GM23248 (cell line): ENCODE data around the gene GALNT2. TPM values are rescaled to one million over a fixed set of nuclear protein-coding genes. Genes with fewer than 3 reads are reported as not detected.

ENCODE experiments used
- DNase-seq: peaks from one replicate; pipeline ENCODE4 v3.0.0-alpha.2; 2015
- H2AFZ ChIP-seq: fragments of 200-600 bp; sonication (generic); 2 replicates; pipeline ENCODE4 v1.6.1; 2016; ENCODE audit warnings: antibody characterized with exemption
- H3F3A ChIP-seq: fragments of 200-600 bp; sonication (generic); 2 replicates; pipeline ENCODE4 v1.6.1; 2016; ENCODE audit warnings: mild to moderate bottlenecking, antibody characterized with exemption, mixed run types; ENCODE audit not compliant: insufficient read depth
- H3K27ac ChIP-seq: fragments of 200-600 bp; sonication (generic); 2 replicates; pipeline ENCODE4 v1.5.1; 2016; ENCODE audit warnings: mild to moderate bottlenecking
- H3K27me3 ChIP-seq: fragments of 200-600 bp; sonication (generic); replicated peaks from 2 replicates; pipeline ENCODE4 v1.6.1; 2016; ENCODE audit warnings: mild to moderate bottlenecking; ENCODE audit not compliant: insufficient read depth
- H3K36me3 ChIP-seq: fragments of 200-600 bp; sonication (generic); 2 replicates; pipeline ENCODE4 v1.6.1; 2016; ENCODE audit warnings: low read depth, mild to moderate bottlenecking
- H3K4me1 ChIP-seq: fragments of 200-600 bp; sonication (generic); 2 replicates; pipeline ENCODE4 v1.6.1; 2016; ENCODE audit warnings: mild to moderate bottlenecking; ENCODE audit not compliant: insufficient read depth
- H3K4me2 ChIP-seq: fragments of 200-600 bp; sonication (generic); one replicate; pipeline ENCODE4 v1.6.1; 2016; ENCODE audit warnings: mild to moderate bottlenecking; ENCODE audit not compliant: unreplicated experiment
- H3K4me3 ChIP-seq: fragments of 200-600 bp; sonication (generic); 2 replicates; pipeline ENCODE4 v1.5.1; 2016; ENCODE audit warnings: mild to moderate bottlenecking
- H3K79me2 ChIP-seq: fragments of 200-600 bp; sonication (generic); 2 replicates; pipeline ENCODE4 v1.6.1; 2016; ENCODE audit warnings: mild to moderate bottlenecking; ENCODE audit not compliant: insufficient read depth
- H3K9ac ChIP-seq: fragments of 200-600 bp; sonication (generic); 2 replicates; pipeline ENCODE4 v1.6.1; 2016; ENCODE audit warnings: mild to moderate bottlenecking
- H3K9me2 ChIP-seq: fragments of 200-600 bp; sonication (generic); 2 replicates; pipeline ENCODE4 v1.6.1; 2016; ENCODE audit warnings: mixed run types, mild to moderate bottlenecking, moderate library complexity; ENCODE audit not compliant: insufficient read depth
- H3K9me3 ChIP-seq: fragments of 200-600 bp; sonication (generic); one replicate; pipeline ENCODE4 v1.6.1; 2017; ENCODE audit warnings: low read depth
- H4K20me1 ChIP-seq: fragments of 200-600 bp; sonication (generic); 2 replicates; pipeline ENCODE4 v1.6.0; 2016; ENCODE audit not compliant: insufficient read depth
- EZH2 ChIP-seq: fragments of 200-600 bp; sonication (generic); IDR thresholded peaks from 2 replicates; pipeline ENCODE4 v1.6.1; 2018; ENCODE audit warnings: antibody characterized with exemption, mild to moderate bottlenecking; ENCODE audit not compliant: insufficient read depth, poor library complexity, severe bottlenecking
- EZH2phosphoT487 ChIP-seq: fragments of 200-600 bp; sonication (generic); IDR thresholded peaks from 2 replicates; pipeline ENCODE4 v1.6.1; 2018; ENCODE audit warnings: antibody characterized with exemption, moderate library complexity, mild to moderate bottlenecking, low read depth; ENCODE audit not compliant: insufficient read depth
- WGBS, 2 experiments: methylation state at CpG; one replicate each; pipeline ENCODE4 v1.1.6; 2015 to 2017; ENCODE audit warnings: low lambda C conversion rate in 2 of 2, low coverage in 1 of 2; ENCODE audit errors: missing lambda C conversion rate in 2 of 2; 5-methylcytosine and 5-hydroxymethylcytosine counted together
- in situ Hi-C: fragments of 300-500 bp; cut with MboI; formaldehyde crosslinking; loops from 2 replicates; pipeline ENCODE4 v1.15.0; 2020
- polyA plus RNA-seq: library from polyadenylated mRNA; unstranded; fragments of >200 nt; fragmentation: Nextera tagmentation; extraction: Ambion mirVana; gene quantifications from 2 replicates; pipeline ENCODE4 v1.2.1, GENCODE V29; 2016
- total RNA-seq: library from RNA; depleted of rRNA; stranded (reverse); fragments of >200 nt; shearing (Covaris generic); gene quantifications from 2 replicates; pipeline ENCODE4 v1.2.3, GENCODE V29; 2014

GALNT2 gene
- total and polyA plus RNA-seq, 2 experiments from 2014 or later, result 111 to 124 TPM

DNA sequence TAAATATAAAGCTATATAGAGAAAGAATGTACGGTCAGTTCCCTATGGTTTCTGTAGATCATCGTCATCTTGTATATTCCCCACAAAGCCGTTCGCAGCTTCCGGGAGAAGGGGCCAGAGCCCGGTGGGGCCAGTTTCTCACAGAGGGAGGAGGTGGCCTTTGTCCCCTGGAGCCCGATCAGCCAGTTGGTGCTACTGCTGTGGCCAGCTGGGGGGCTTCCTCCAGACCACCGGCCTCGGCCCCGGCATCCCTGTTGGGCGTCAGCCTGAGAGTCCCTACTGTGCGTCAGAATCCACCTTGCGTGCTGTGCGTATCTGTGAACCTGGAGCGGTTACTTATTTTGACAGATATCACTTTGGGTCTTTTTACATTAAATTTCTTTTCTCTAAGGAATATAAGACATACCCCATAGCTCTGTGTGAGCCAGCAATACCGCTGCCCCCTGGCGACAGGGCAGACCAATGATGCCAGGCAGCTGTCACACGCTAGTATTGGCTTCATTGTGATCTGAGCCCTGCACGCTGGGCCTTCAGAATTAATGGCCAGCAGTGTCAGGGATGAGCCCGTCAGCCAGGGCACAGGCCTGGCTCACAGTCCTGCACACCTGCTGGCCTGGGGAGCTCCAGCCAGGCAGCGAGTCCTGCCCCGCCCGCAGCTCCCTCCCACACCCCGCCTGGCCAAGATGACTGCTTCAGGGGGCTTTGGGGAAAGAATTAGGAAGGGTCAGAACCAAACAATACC lies 213.2 kb downstream of the GALNT2 start:
- no peaks in the 10 kb centered on the region for H3K27me3 ChIP-seq
- no peaks in the 10 kb centered on the region for H4K20me1 ChIP-seq
- H3K9me2 ChIP-seq, result no peaks in the 10 kb centered on the region
- H3K36me3 ChIP-seq, result peaks cover 23% of the 10 kb centered on the region
- H3K4me1 ChIP-seq, result no peaks in the 10 kb centered on the region
- 0 out of 2 replicates have a peak, but pooled peaks cover 10% of the 10 kb centered on the region for H3F3A ChIP-seq
- H3K4me2 ChIP-seq, result no peak overlapping the region
- H3K9ac ChIP-seq, result no peak overlapping the region
- no peaks in the 10 kb centered on the region for H3K9me3 ChIP-seq
- H3K79me2 ChIP-seq, result no peaks in the 10 kb centered on the region
- no peak overlapping the region for H3K27ac ChIP-seq
- no peak overlapping the region for H2AFZ ChIP-seq
- in situ Hi-C loops, result no loop called here
- TF ChIP-seq EZH2 (no peak), EZH2phosphoT487 (no peak)
- 93 to 94% methylated on average over 24 of the region's 24 CpGs for WGBS, 2 experiments
- DNase-seq, result no peak
- H3K4me3 ChIP-seq, result no peak overlapping the region

DNA sequence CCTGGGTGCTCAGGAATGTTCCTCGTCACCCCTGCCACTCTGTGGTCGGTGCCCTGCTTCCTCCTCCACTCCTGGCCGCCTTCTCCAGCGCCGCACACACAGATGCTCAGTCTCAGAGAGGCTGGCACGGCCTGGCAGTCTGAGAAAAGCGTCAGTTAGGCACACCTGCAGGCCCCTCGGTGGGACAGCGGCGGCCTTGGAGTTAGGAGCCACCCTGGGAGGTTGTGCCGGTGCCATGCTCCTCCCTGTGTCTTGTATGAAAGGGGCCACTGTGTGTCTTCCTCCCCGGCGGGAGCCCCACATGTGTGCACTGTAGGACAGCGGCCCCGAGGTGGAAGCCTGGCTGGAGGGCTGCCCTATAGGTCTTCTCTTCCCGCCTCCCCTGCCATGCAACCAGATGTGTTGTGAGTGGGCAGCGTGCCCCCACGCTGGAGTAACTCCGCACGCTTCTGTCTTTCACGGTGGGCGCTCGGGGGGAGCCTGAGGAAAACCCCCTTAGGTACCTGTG lies 213.9 kb downstream of the GALNT2 start:
- Histone ChIP-seq H3F3A (0 out of 2 replicates have a peak, but pooled peaks cover 6% of the 10 kb centered on the region), H2AFZ (no peak overlapping the region), H4K20me1 (no peaks in the 10 kb centered on the region), H3K9ac (no peak overlapping the region), H3K27me3 (no peaks in the 10 kb centered on the region), H3K36me3 (peaks cover 15% of the 10 kb centered on the region; the same call in 1 of the 2 replicates), H3K4me3 (no peak overlapping the region), H3K4me1 (no peaks in the 10 kb centered on the region), H3K4me2 (no peak overlapping the region), H3K9me3 (no peaks in the 10 kb centered on the region), H3K27ac (no peak overlapping the region), H3K79me2 (no peaks in the 10 kb centered on the region), H3K9me2 (no peaks in the 10 kb centered on the region)
- 92 to 95% methylated on average over 16 to 23 of the region's 23 CpGs for WGBS, 2 experiments
- in situ Hi-C loops, result no loop called here
- no peak for DNase-seq
- TF ChIP-seq EZH2, result no peak
- TF ChIP-seq EZH2phosphoT487, result no peak

DNA sequence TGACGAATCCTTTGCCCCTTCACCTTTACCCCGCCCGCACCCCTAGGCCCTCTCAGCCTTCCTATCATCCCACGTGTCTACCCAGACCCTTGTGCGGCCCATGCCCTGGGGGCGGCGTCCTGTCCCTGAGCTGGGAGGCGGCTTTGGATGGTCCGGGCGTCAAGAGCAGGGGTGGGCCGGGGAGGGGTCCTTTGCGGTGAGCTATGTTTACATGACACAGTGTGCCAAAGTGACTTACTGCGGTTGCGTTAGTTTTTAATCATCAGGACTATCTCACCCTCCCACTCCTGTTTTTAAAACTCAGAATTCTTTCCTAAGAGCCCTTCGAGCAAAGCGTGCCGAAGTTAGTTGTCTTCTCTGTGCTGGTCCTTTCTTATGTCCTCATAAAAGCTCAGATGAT lies 214.5 kb downstream of the GALNT2 start:
- Histone ChIP-seq H3K27ac (no peak overlapping the region), H3K36me3 (peaks cover 11% of the 10 kb centered on the region; the same call in 1 of the 2 replicates), H3K9me2 (no peaks in the 10 kb centered on the region), H3K4me2 (no peak overlapping the region), H3K9me3 (no peaks in the 10 kb centered on the region), H3K4me3 (no peak overlapping the region), H2AFZ (no peak overlapping the region), H3K9ac (no peak overlapping the region), H3F3A (0 out of 2 replicates have a peak, but pooled peaks cover 6% of the 10 kb centered on the region), H3K4me1 (no peaks in the 10 kb centered on the region), H4K20me1 (no peaks in the 10 kb centered on the region), H3K79me2 (no peaks in the 10 kb centered on the region), H3K27me3 (no peaks in the 10 kb centered on the region)
- WGBS, 2 experiments, result 88 to 91% methylated on average over 14 to 17 of the region's 17 CpGs
- DNase-seq, result no peak
- in situ Hi-C loops, result no loop called here
- TF ChIP-seq EZH2, result no peak
- no peak for TF ChIP-seq EZH2phosphoT487

DNA sequence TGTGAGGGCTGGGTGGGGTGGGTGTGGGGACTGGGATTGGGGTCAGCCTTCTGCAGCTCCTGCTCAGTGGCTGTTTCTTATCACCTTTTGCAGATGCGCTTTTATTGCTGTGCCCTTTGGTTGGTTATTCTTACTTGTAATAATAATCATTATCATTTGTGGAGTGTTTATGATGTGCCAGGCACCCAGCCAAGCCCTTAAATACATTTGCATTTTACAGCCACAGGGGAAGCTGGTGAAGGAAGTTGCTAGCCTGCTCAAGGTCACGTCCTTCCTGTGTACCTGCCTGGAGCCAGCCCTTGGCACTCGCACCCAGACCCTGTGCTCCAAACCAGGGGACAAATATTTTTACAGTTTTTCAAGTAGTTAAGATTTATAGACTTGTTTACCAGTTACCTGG lies 215.1 kb downstream of the GALNT2 start:
- Histone ChIP-seq H3K9me3 (no peaks in the 10 kb centered on the region), H3K36me3 (peaks cover 5% of the 10 kb centered on the region; the same call in 1 of the 2 replicates), H3F3A (0 out of 2 replicates have a peak, but pooled peaks cover 6% of the 10 kb centered on the region), H3K9me2 (no peaks in the 10 kb centered on the region), H3K4me1 (no peaks in the 10 kb centered on the region), H2AFZ (no peak overlapping the region), H3K79me2 (no peaks in the 10 kb centered on the region), H3K4me2 (no peak overlapping the region), H3K9ac (no peak overlapping the region), H3K27ac (no peak overlapping the region), H3K27me3 (no peaks in the 10 kb centered on the region), H3K4me3 (no peak overlapping the region), H4K20me1 (no peaks in the 10 kb centered on the region)
- DNase-seq, result no peak
- in situ Hi-C loops, result no loop called here
- no peak for TF ChIP-seq EZH2
- no peak for TF ChIP-seq EZH2phosphoT487
- 97 to 100% methylated on average over 3 of the region's 3 CpGs for WGBS, 2 experiments
